GM21825 (cell line): ENCODE measurements around the gene H2BK1.

Experiments used
- ATAC-seq: cut with Tn5 transposase; IDR thresholded peaks from one replicate; pipeline ENCODE4 v1.9.1; 2021; ENCODE audit warnings: mild to moderate bottlenecking, moderate library complexity; ENCODE audit not compliant: unreplicated experiment

H2BK1 gene

DNA sequence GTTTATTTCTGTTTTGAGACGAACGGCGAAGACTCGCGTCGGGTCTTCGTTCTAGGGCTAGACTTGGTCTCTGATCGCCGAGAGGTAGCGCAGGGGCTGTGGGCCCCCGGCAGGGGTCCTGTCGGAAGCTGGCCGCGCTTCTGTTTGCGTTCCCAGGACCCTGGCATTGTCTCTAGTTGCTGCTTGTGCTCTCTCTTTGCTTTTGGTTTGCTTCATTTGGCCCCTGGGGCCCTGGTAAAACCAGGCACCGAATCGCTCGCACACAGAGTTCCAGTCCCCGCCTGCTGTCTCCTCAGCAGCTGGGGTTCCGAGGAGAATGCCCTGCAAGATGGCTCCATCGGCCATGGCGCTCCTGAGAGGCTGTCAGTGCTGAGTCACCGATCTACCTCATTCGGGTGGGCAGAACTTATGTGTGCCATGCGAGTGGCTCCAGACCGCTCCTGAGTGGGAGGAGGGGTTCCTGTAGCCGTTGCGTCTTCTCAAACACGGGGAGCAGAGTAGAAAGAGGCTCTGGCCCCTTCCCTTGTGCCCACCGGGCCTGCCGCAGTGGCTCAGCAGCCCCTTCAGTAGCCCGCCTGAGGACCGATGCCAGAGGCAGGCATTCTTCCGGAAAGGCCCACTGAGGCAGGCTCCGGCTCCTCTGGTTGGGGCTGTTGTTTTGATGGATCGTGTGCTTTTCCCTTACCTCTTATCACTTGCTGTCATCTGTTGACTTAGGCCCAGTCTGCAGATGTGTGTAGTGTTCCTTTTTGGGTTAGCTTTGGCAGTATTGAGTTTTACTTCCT, 22.8 kb upstream of the H2BK1 start:
- ATAC-seq = no peak

DNA sequence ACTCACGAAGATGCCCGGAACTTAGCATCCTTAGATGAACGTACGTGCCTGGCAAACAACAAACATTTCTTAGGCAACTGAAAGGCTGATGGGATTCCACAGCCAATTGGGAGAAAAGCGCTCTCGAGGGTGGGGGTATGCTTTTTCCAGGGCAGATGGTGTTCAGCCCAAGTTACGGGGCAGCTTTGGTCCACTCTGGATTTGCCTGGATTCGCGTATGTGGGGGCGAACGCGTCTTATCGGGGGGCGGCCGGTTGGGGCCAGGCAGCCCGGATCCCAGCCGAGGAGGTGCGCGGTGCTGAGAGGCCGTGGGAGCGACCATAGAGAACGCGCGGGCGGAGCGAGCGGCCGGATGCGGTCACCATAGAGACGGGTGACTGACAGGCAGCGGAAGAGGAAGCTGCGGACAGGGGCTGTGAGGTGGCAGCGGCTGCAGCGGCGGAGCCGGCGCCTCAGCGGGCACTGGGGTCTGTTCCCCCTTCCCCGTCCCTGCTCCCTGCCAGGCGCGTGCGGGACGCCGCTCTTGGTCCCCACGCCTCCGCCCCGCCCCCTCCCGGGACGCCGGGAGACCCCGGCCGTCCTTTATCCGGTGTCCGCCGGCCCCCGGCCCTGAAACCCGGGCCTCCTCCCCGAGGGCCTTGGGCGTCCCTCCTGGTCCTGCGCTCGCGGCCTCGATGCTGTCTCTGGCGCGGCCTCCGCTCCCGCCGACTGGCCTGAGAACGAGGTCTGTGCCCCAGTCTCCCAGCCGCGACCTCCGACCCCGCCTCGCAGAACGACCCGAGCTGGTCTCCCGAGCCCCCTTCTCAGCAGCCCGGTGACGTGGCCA, 22.0 kb upstream of the H2BK1 start, which contains the start of gene CHPF2:
Gene CHPF2 (plus strand): TSS at position 393 of the 826 bp plus-strand sequence. CDS start 1,529 bp downstream, outside the sequence.
- ATAC-seq = peak; percentile 96

DNA sequence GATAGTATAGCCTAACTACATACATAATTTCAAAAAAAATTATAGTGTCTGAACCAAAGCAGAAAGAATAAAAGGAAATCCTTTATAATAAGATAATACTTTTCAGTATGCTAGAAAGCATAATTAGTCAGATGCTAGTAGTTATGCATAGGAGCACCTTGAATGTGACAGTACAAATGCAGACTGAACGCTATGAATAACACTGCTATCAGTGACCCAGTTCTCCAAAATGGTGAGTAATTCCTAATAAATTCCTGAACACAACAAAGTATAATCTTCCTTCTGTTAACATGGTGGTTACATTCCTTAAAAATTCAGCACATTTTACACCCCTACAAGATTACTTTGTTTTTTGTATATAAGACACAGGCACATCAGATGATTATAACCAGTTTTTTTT, 20.8 kb upstream of the H2BK1 start:
- ATAC-seq = no peak

DNA sequence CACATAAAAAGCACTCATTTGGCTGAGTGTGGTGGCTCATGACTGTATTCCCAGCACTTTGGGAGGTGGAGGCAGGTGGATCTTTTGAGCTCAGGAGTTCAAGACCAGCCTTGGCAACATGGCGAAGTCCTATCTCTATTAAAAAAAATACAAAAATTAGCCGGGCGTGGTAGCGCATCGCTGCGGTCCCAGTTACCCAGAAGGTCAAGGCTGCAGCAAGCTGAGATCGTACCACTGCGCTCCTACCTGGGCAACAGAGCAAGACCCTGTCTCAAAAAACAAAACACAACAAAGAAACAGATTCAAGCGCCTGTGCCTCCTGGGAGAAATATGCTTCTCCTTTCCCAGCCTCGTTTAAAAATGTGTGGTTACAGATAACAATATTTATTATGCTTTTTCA, 19.0 kb upstream of the H2BK1 start:
- ATAC-seq = no peak

DNA sequence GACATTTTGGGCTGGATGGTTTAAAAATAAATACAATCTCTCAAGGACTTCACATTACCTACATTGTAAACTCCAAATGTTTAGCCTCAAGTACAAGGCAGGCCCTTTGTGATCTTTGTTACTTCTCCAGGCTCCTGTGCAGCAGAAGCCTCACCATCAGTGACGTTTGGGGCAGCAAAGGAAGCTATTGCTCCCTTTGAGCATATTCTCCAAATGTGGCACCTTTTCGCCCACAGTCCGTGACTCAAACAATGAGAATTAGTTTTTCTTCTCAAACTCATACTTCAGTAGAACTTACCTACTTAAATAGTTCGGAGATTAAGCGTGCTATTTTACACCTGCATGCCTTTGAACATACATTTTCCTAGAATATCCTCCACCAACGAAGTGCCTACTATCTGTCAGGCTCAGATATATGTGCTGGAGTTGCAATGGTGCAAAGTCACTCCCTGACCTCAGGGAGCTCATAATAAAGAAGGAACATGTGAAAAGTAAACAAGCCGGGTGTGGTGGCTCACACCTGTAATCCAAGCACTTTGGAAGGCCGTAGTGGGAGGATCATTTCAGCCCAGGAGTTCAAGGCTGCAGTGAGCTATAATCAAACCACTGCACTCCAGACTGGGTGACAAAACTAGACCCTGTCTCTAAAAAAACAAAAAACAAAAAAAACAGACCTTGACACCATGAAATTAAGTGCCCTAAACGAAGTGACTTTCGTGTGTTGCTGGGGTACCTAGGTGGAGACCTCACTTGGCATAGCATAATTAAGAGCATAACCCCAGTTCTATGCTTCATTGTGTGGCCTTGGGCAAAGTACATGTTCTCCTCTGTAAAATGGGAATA, 18.0 kb upstream of the H2BK1 start:
- ATAC-seq = no peak

DNA sequence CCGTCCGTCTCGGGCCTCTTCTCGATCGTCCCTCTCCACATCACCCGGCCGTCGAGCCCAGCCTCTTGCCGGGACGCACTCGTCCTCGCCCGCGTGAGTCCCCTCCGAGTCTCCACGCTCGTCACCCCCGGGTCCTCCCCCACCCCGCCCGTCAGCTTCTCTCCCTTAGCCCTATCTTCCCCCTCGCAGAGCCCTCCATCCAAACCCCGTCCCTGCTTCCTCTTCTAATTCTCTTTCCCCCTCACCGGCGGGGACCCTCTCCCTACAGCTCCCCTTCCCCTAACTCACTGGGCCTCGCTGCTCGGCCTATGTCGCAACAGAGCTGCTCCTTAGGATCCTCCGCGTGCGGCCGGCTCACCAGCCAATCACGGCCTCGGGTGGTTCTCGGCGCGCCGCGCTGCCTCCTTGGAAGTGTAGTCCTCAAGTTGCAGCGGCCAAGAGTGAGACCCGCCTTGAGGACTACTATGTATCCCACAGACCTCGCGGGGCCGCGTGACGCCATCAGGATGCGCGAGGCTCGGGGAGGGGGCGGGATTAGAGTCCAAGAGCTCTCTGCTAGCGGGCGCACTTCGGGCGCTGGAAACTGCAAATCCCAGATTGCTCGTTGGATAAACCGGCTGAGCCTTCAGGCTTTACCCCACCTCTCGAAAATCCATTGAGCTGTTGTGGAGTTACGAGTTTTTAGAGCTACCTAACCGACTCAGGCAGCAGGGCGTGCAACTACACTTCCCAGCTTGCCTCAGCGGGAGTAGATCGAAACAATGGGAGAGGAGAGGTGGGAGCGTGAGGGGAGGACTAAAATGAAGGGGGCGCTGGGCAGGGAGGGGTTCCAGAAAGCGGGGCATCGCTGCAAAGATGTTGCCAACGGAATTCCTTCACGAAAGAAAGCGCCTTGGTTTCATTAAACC, 16.8 kb upstream of the H2BK1 start, which contains the start of gene ABCF2:
Gene ABCF2 (minus strand): TSS at position 331 of the 908 bp plus-strand sequence. CDS start 747 bp downstream, outside the sequence.
- ATAC-seq = peak; percentile 99

DNA sequence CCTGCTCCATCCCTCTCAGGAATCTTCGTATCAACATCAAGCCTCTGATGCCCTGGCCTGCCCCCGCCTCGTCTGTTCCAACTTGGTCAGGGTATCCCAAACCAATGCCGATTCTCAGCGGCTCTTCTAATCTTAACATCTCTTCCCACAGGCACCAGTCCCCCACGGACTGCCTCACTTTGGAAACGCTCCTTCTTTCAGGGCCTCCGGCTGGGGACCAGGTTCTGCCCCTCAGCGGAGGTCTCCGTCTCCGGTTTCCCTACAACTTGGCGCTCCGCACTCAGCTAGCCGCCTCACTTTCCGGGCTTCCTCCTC, 16.2 kb upstream of the H2BK1 start:
- no peak for ATAC-seq

GRCh38 chr7:151225948-151226510, 15.7 kb upstream of the H2BK1 start:
- ATAC-seq = no peak

DNA sequence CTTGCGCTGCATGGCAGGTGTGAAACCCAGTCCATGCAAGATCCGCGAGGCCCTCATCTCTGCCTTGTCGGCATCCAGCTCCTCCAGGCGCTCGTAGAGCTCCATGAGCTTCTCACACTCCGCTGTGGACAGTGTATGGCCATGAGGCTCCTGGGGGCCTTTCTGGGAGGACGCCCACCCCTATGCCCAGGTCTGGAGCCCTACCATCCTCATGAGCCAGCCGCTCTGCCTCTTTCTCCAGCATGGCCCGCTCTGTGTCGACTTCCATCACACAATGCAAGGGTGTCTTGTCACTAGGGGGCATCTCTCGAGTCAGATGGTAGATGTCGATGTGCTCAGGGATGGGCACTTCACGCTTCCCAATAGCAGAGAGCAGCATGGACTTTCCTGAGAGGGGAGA, 13.4 kb upstream of the H2BK1 start:
- ATAC-seq = no peak

GRCh38 chr7:151218170-151218569, 7.9 kb upstream of the H2BK1 start:
- no peak for ATAC-seq

DNA sequence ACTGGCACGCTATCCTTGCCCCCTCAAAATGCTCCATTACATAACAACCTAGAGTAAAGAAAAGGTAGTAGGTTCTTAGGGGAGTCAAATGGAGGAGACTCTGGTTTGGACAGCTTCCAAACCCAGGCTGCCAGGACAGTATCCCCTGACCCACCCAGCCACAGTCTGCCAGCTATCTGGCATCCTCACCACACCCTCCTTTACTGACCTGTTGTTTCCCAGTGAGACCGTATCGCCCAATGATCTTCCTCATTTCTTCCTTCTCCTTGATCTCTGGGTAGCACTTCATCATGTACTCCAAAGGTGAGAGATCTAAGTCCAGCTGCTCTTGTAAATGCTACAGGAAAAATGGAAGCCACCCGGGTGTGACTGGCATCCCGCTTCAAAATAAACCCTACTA, 5.1 kb upstream of the H2BK1 start:
- no peak for ATAC-seq

GRCh38 chr7:151213826-151214225, 3.5 kb upstream of the H2BK1 start:
- ATAC-seq = no peak

- ATAC-seq = no peak
Measured at GRCh38 chr7:151212626-151213025, 2.3 kb upstream of the H2BK1 start.

DNA sequence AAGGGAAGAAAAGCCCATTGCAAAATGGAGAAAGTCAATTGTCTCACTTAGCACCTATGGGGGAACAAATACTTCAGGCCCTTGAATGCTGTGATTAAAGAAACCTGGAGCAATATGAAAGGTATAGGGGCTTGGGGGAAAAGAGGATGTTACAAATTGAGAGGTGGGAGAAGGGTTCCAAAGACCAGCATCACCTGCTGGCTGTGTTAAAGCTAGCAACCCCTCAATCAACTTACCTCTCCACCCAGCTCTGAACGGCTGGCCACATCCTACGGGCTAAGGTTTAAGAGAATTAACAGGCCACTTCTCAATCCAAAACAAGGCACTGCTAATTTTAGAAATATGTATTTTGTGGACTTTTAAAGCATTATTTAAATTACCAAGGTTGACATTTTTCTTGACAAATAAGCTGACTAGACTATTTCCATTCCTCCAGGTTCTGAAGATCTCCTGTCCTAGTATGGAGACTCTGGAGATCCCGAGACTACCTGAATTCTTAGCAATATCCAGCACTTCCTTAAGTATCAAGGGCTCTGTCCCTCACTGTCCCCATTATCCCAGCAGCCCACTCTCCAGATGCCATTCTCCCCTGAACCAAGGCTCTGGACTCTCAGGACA, 976 bp upstream of the H2BK1 start:
- ATAC-seq = no peak

DNA sequence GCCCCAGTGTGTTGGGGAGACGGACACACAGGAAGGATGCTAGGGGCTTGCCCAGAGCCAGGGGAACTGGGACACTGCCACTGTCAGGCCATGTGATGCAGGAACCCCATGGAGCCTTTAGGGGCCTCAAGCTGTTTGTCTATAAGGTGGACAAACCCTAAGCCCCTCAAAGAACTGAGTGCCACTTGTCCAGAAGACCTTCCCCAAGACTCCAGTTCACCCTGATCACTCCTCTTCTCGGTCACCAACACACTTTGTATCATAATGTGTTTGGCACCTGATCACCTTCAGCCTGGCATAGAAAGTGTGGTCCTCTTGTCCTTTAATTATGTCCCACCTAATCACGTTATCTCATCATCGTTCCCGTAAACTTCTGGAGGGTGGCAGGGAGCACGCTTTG, 700 bp downstream of the H2BK1 start:
- ATAC-seq = no peak

DNA sequence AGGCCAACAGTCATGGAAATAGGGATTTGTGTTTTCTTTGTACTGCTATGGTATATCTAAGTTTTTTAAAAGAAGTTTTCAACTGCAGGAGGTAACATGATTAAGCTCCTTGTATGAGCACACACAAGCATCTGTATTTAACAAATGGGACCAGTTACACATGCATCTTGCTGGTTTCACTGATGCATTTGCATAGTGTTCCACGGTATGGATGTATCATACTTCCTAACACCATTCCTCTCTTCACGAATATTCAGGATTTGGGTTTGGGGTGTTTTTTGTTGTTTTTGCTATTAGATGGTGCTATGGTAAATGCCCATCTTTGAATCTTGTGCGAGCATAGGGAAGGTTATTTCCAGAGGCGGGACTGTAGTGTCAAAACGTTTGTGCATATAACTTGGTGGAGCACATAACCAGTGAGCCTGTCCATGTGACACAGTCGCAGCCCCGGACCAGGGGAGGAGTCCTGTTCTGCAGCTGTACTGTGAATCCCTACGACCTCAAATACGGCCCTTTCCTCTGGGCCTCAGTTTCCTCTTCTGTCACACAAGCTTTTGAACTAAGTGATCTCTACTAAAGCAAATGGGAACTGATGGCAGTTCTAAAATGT, 1.9 kb downstream of the H2BK1 start:
- no peak for ATAC-seq

DNA sequence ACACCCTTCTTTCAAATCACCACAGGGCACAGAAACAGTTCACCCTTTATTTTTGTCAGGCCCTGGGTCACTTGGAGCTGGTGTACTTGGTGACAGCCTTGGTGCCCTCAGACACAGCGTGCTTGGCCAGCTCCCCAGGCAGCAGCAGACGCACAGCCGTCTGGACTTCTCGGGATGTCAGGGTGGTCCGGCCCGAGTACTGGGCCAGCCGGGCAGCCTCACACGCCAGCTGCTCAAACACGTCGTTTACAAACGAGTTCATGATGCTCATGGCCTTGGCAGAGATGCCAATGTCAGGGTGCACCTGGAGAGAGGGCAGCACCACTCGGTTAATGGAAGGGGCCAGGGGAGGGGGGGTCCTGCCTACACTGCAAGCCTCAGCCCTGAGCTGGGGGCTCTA, 2.5 kb downstream of the H2BK1 start:
- ATAC-seq = no peak

- ATAC-seq = no peak
Measured at GRCh38 chr7:151207315-151207714, 3.0 kb downstream of the H2BK1 start.

DNA sequence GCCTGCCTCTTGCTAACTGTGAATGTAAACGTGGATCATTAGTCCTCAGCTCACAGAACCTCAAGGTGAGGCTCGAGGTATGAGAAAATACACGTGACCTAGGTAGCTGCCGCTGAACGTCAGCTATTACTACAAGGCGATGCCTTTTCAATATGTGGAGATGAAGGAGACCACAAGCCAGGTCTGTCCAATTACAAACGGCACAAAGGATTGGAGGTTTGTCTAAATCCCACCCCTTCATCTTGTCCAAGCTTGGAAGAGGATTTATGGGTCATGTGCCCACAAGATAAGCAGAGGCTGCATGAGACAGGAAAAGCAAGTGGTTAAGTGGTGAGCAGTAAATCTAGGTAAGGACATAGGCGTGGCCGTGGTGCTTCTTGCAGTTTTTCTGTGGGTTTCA, 3.4 kb downstream of the H2BK1 start:
- no peak for ATAC-seq
